Endothelial cell of umbilical vein (primary cell): ENCODE measurements around the gene RC3H1. TPM values are rescaled to one million over a fixed set of nuclear protein-coding genes. Genes with fewer than 3 reads are reported as not detected.
"Not testable (repeated sequence)": the region's sequence is repeated elsewhere in the genome, so short reads cannot be mapped to it uniquely, and the experiment has no call there.

Source experiments
- BruUV-seq: library from RNA; stranded (reverse); fragments of 400-500 nt; replicated peaks from 2 replicates; lab custom pipeline; 2021; lab: Mats Ljungman, UMichigan
- CTCF ChIA-PET: fragments of 300-600, 350-600 bp; sonication (Branson Sonifier 250); formaldehyde crosslinking; loops from one replicate; lab custom pipeline; 2021; ENCODE audit warnings: antibody characterized with exemption, inconsistent platforms; lab: Charles Lee
- POLR2A ChIA-PET: fragments of 300-600, 350-600 bp; sonication (Branson Sonifier 250); formaldehyde crosslinking; loops from one replicate; lab custom pipeline; 2021; ENCODE audit warnings: antibody characterized with exemption, inconsistent platforms; lab: Charles Lee
- DNase-seq: peaks from one replicate; pipeline ENCODE4 v3.0.0-alpha.2; 2011; ENCODE audit warnings: low read depth, low spot score
- FAIRE-seq: peaks from 2 replicates; lab custom pipeline; 2011; peaks lifted over from hg19 to GRCh38; lab: Jason Lieb, UNC
- H2AFZ ChIP-seq: 2 replicates; pipeline ENCODE4 v1.6.0; 2012; ENCODE audit warnings: low read depth, low read length, control low read depth, inconsistent platforms
- H3K27ac ChIP-seq: 2 replicates; pipeline ENCODE4 v1.5.1; 2011; ENCODE audit warnings: low read depth, mild to moderate bottlenecking, control low read depth, low read length, moderate library complexity; ENCODE audit not compliant: insufficient read depth
- H3K27me3 ChIP-seq, 2 experiments: 2 replicates each; pipeline versions ENCODE4 v1.6.0 to v1.6.1; 2011; ENCODE audit warnings: low read length in 2 of 2, mixed read lengths in 1 of 2; ENCODE audit not compliant: control insufficient read depth in 2 of 2, insufficient read depth in 2 of 2
- H3K36me3 ChIP-seq, 2 experiments: 2 replicates in 1 of 2; 3 replicates in 1 of 2; pipeline ENCODE4 v1.5.1; 2011; ENCODE audit warnings: low read length in 2 of 2, mild to moderate bottlenecking in 1 of 2, moderate library complexity in 1 of 2; ENCODE audit not compliant: control insufficient read depth in 2 of 2, insufficient read depth in 2 of 2; ENCODE audit errors: extremely low read depth in 1 of 2
- H3K4me1 ChIP-seq: 3 replicates; pipeline ENCODE4 v1.5.1; 2011; ENCODE audit warnings: mild to moderate bottlenecking, low read length; ENCODE audit not compliant: control insufficient read depth, insufficient read depth; ENCODE audit errors: extremely low read depth
- H3K4me2 ChIP-seq: 2 replicates; pipeline ENCODE4 v1.6.1; 2011; ENCODE audit warnings: low read length, control low read depth, mixed read lengths; ENCODE audit not compliant: insufficient read depth
- H3K4me3 ChIP-seq, 3 experiments: fragments of 200-600 bp in 1 of 3; sonication (generic), shearing (Covaris generic) in 1 of 3; replicated peaks in 1 of 3; 2 replicates each; pipeline ENCODE4 v1.5.1; 2011 to 2016; ENCODE audit warnings: control low read depth in 3 of 3, low read length in 3 of 3, mild to moderate bottlenecking in 2 of 3, inconsistent platforms in 1 of 3, low read depth in 1 of 3, moderate library complexity in 1 of 3; ENCODE audit not compliant: insufficient read depth in 1 of 3
- H3K79me2 ChIP-seq: 2 replicates; pipeline ENCODE4 v1.6.0; 2012; ENCODE audit warnings: low read length, inconsistent platforms; ENCODE audit not compliant: control insufficient read depth, insufficient read depth
- H3K9ac ChIP-seq: replicated peaks from 2 replicates; pipeline ENCODE3; 2011; ENCODE audit warnings: low read length, control low read depth; ENCODE audit not compliant: insufficient read depth; ENCODE audit errors: extremely low read depth
- H3K9me1 ChIP-seq: replicated peaks from 3 replicates; pipeline ENCODE4 v1.6.0; 2011; ENCODE audit warnings: mild to moderate bottlenecking, low read length; ENCODE audit not compliant: control insufficient read depth, insufficient read depth; ENCODE audit errors: extremely low read depth
- H3K9me3 ChIP-seq: replicated peaks from 2 replicates; pipeline ENCODE4 v1.5.1; 2012; ENCODE audit warnings: low read length, inconsistent platforms; ENCODE audit not compliant: control insufficient read depth, insufficient read depth
- H4K20me1 ChIP-seq: replicated peaks from 2 replicates; pipeline ENCODE3; 2011; ENCODE audit warnings: mild to moderate bottlenecking, low read length; ENCODE audit not compliant: control insufficient read depth, insufficient read depth; ENCODE audit errors: extremely low read depth
- CTCF ChIP-seq, 2 donors: IDR thresholded peaks; 1 replicate in 1 of 2; 2 replicates in 1 of 2; pipeline ENCODE4 v1.5.1; 2011; ENCODE audit warnings: low read length in 2 of 2, mild to moderate bottlenecking in 2 of 2, moderate library complexity in 2 of 2, control low read depth in 1 of 2, inconsistent platforms in 1 of 2, low read depth in 1 of 2; ENCODE audit not compliant: insufficient read depth in 1 of 2; ENCODE audit errors: extremely low read depth in 1 of 2
- EZH2 ChIP-seq: IDR thresholded peaks from 2 replicates; pipeline ENCODE4 v1.6.1; 2012; ENCODE audit warnings: borderline replicate concordance, low read depth, mild to moderate bottlenecking, moderate library complexity, low read length, inconsistent platforms; ENCODE audit not compliant: severe bottlenecking
- FOS ChIP-seq: IDR thresholded peaks from 2 replicates; pipeline ENCODE4 v1.6.1; 2011; ENCODE audit warnings: mild to moderate bottlenecking, low read length, moderate library complexity, borderline replicate concordance; ENCODE audit not compliant: insufficient read depth
- GATA2 ChIP-seq: IDR thresholded peaks from 2 replicates; pipeline ENCODE4 v1.7.0; 2011; ENCODE audit warnings: low read depth, mild to moderate bottlenecking, moderate library complexity, mixed read lengths, low read length; ENCODE audit not compliant: insufficient read length, insufficient read depth
- MAX ChIP-seq: IDR thresholded peaks from 2 replicates; pipeline ENCODE4 v1.6.1; 2011; ENCODE audit not compliant: insufficient read depth, insufficient read length
- MYC ChIP-seq: IDR thresholded peaks from one replicate; pipeline ENCODE4 v1.6.1; 2011; ENCODE audit warnings: mild to moderate bottlenecking, low read depth, low read length
- POLR2A ChIP-seq: IDR thresholded peaks from 2 replicates; pipeline ENCODE4 v1.6.1; 2012; ENCODE audit warnings: low read depth, mild to moderate bottlenecking, control low read depth, low read length
- POLR2AphosphoS5 ChIP-seq: IDR thresholded peaks from 2 replicates; pipeline ENCODE4 v1.6.1; 2012; ENCODE audit warnings: low read depth, mild to moderate bottlenecking, control low read depth, low read length, moderate library complexity; ENCODE audit not compliant: insufficient read depth
- dilution Hi-C: fragments of 300-500 bp; cut with MboI; formaldehyde crosslinking; loops from one replicate; pipeline ENCODE4 v1.15.0; 2019; ENCODE audit warnings: low sequenced_read_pairs; ENCODE audit not compliant: extremely low pct_ligation_motif_present
- intact Hi-C: fragments of 100-400 bp; cut with micrococcal nuclease; formaldehyde crosslinking; loops from one replicate; pipeline ENCODE4 v1.10.0; 2022
- polyA plus RNA-seq, 4 experiments: library from polyadenylated mRNA; depleted of rRNA in 3 of 4; stranded (reverse) in 3 of 4; unstranded in 1 of 4; fragments of >200 nt; gene quantifications; 2 replicates each; pipeline versions ENCODE4 v1.2.1 to v1.2.3, GENCODE V29; 2011 to 2012; ENCODE audit warnings: missing spikeins in 1 of 4
- total RNA-seq: library from RNA; stranded (reverse); gene quantifications from 2 replicates; pipeline ENCODE4 v1.2.3, GENCODE V29; 2021

RC3H1 gene
- total and polyA plus RNA-seq, 2 donors (not counting 3 experiments of a cell fraction or from before 2014, with no cell fraction given) = 7.0 to 41.4 TPM

GRCh38 chr1:174058624-174059023 lies 36.5 kb upstream of the RC3H1 start:
- FAIRE-seq (no peak), DNase-seq (no peak)
- Histone ChIP-seq H3K36me3 (no peaks in the 10 kb centered on the region), H3K27ac (no peak overlapping the region), H2AFZ (no peak overlapping the region), H3K4me1 (no peaks in the 10 kb centered on the region), H3K79me2 (no peaks in the 10 kb centered on the region), H3K9me3 (no peaks in the 10 kb centered on the region), H3K27me3 (peaks cover 0 to 3% of the 10 kb centered on the region in 2 experiments), H3K4me3 (no peak overlapping the region), H3K9me1 (no peaks in the 10 kb centered on the region), H3K9ac (no peak overlapping the region), H4K20me1 (no peaks in the 10 kb centered on the region), H3K4me2 (no peak overlapping the region)
- ChIA-PET POLR2A (no interaction called here), CTCF (interaction anchor here (1.0 kb wide), 1 partner anchor 10 kb away, joined by 4 read pairs; no protein-coding TSS in a partner anchor)
- intact Hi-C loops = no loop called here
- dilution Hi-C loops = no loop called here
- TF ChIP-seq POLR2A (no peak), EZH2 (no peak), CTCF (IDR thresholded peaks at IDR 0.05; ENCODE audit: extremely low read depth in 1 of 2, insufficient read depth in 1 of 2, low read depth in 1 of 2, low read length in 2 of 2) (no peak), POLR2AphosphoS5 (no peak), MAX (no peak), GATA2 (no peak), FOS (no peak), MYC (no peak)
- no TSS peak for BruUV-seq

GRCh38 chr1:174056609-174057008 lies 34.5 kb upstream of the RC3H1 start:
- H3K9me1 ChIP-seq, POLR2A ChIA-PET, H3K27ac ChIP-seq, H3K9ac ChIP-seq, BruUV-seq, DNase-seq, dilution Hi-C loops, H3K4me3 ChIP-seq, H2AFZ ChIP-seq, H3K4me2 ChIP-seq, H3K79me2 ChIP-seq, FAIRE-seq, H3K27me3 ChIP-seq, intact Hi-C loops, H3K9me3 ChIP-seq, H4K20me1 ChIP-seq, H3K36me3 ChIP-seq, H3K4me1 ChIP-seq: not testable (repeated sequence)
- CTCF ChIA-PET = interaction anchor here (1.1 to 1.7 kb wide), 2 partner anchors 10 to 12 kb away, joined by 3 to 4 read pairs; no protein-coding TSS in a partner anchor

- H3K36me3 ChIP-seq, H3K4me1 ChIP-seq, H2AFZ ChIP-seq, H4K20me1 ChIP-seq, H3K27me3 ChIP-seq, intact Hi-C loops, H3K79me2 ChIP-seq, H3K9me3 ChIP-seq, H3K9ac ChIP-seq, FAIRE-seq, POLR2A ChIA-PET, H3K27ac ChIP-seq, H3K4me3 ChIP-seq, H3K4me2 ChIP-seq, H3K9me1 ChIP-seq, DNase-seq, dilution Hi-C loops, BruUV-seq: not testable (repeated sequence)
- CTCF ChIA-PET = interaction anchor here (1.1 kb wide), 1 partner anchor 11 kb away, joined by 3 read pairs; no protein-coding TSS in a partner anchor
Observed at GRCh38 chr1:174055797-174056196, 33.6 kb upstream of the RC3H1 start.
